Pulmonary artery endothelial cell (primary cell): ENCODE measurements around the gene IFIT1. TPM values are rescaled to one million over a fixed set of nuclear protein-coding genes. Genes with fewer than 3 reads are reported as not detected.
A peak's percentile ranks its signal among the peaks of the same experiment; 100 is the strongest.
"Not testable (repeated sequence)": the region's sequence is repeated elsewhere in the genome, so short reads cannot be mapped to it uniquely, and the experiment has no call there.

Experiments used
- DNase-seq: peaks from one replicate; pipeline ENCODE4 v3.0.0-alpha.2; 2011; ENCODE audit warnings: low read depth, low spot score
- total RNA-seq: library from RNA; depleted of rRNA; stranded (reverse); fragments of >200 nt; gene quantifications from 2 replicates; pipeline ENCODE4 v1.2.3, GENCODE V29; 2014

The IFIT1 gene, protein sequence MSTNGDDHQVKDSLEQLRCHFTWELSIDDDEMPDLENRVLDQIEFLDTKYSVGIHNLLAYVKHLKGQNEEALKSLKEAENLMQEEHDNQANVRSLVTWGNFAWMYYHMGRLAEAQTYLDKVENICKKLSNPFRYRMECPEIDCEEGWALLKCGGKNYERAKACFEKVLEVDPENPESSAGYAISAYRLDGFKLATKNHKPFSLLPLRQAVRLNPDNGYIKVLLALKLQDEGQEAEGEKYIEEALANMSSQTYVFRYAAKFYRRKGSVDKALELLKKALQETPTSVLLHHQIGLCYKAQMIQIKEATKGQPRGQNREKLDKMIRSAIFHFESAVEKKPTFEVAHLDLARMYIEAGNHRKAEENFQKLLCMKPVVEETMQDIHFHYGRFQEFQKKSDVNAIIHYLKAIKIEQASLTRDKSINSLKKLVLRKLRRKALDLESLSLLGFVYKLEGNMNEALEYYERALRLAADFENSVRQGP
- total RNA-seq, result 3.6 and 3.8 TPM in 2 replicates

DNA sequence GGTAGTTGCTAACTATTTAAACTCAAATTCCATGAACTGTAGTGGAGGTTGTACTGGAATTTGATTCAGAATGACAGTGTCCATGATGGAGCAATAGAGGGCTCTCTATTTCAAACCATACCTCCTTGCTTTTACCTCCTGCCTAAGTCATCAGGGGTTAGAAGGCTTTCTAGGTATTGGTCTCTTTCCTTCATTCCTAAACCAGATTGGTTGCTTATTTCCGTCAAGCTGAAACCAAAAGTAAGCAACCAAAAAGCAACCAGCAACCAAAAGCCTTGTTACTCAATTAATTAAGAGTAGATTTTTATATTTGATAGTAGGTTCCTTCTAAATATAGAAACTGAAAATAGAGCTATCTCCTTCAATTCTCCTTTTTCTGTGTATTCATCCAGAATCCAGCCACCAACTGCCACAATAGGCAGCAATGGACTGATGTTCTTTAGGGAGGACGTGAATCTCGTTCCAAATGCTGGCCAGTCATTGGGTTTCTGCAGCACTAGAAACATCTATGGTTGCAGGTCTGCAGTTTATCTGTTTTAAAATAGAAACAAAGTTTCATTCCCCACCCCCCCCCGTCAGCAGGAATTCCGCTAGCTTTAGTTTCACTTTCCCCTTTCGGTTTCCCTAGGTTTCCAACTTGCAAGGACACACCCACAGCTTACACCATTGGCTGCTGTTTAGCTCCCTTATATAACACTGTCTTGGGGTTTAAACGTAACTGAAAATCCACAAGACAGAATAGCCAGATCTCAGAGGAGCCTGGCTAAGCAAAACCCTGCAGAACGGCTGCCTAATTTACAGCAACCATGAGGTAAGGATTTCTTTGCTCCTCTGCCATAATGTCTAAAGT is at the start of gene IFIT1:
IFIT1 (plus strand) TSS at position 717 of the 850 bp plus-strand sequence; CDS start at position 807, 90 bp downstream.
- peak; percentile 40 for DNase-seq

- no peak for DNase-seq
These were observed 49.2 kb upstream of the IFIT1 start for GRCh38 chr10:89343089-89343767.

DNA sequence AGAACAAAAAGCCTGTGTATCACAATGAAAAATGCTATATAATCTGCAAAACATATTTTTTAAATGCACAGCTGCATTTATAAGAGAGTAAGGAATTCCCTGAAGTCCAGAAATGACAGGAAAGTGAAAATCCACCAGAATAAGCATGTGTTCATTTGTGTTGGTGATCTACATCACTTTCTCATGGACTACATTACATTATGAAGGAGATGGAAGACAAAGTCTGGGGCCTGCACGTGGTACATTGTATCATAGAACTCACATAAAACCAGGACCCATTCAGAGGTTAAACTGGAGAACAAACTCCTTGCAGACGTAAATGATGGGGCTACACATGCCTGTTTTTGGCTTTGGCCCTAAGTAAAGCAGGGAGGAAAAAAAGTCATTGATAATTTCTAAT is 48.3 kb upstream of the IFIT1 start:
- no peak for DNase-seq

GRCh38 chr10:89345367-89346000 is 46.9 kb upstream of the IFIT1 start:
- DNase-seq, result no peak

GRCh38 chr10:89346405-89347254 is 45.8 kb upstream of the IFIT1 start:
- no peak for DNase-seq

DNA sequence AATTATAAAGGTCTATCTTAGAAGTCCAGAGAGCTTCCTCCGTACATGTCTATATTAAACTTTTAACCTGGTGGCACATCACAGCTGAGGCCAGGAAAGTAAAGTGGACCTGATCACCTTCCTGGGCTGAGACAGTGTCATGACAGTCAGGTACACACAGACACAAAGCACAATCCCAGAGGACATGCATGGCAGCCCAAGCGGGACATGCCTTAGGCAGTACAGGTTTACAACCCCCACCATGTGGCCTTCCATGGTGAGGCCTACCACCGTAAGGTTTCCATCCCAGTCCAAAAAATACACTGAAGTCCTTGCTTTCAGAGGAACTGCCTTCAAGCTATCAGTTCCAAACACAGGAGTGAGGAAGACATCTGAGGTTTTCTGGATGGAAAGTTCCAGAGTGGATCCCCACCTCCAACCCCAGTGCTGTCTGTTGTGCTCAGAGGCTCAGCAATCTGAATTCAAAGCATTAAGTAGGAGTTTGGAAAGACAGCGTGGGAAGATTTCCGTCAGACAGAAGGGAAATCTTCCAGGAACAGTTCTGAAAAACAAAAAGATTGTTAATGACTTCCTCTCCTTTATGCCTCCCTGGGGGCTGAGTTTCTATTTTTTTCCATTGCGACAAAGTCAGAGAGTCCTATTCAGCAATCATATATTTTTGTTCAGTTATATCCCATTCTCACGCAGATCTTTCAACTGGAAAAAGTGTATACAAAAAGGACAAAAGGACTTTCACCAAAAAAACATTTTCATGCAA is 44.5 kb upstream of the IFIT1 start:
- DNase-seq, result no peak

DNA sequence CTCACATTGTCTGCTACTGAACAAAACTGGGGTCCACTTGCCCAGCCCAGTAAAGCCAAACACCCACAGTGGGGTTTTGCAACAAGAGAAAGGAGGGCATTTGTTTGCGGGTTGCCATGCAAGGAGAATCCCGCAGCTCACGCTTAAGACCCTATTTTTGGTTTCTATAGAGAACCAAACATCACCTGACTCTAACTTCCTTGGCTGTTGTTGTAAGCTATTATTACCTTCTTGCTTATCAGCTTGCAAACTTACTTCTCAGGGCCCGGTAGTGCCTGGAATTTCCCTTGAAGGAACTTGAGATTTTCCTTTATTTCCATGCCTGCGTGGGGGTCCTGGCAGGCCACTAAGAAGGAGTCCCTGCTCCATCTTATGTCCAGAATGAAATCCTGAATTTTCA is 43.9 kb upstream of the IFIT1 start:
- no peak for DNase-seq

DNA sequence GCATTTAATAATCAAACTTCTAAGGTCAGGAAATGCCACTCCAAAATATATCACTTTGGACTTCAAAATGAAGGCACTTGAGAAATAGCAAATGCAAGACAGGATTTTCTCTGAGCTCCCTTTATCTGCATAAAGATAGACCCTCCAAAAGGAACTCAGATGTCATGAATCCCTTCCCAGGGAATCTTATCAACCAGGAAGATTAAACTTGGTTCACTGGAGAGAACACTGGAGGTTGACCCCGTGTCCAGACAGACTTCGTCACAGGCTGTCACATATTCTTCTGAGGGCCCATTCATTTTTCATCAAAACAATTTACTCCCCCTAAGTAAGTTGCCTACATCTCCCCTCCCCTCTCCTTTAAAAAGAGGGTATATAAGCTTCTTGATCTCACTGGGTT is 43.4 kb upstream of the IFIT1 start:
- no peak for DNase-seq

GRCh38 chr10:89350631-89351315 is 41.6 kb upstream of the IFIT1 start:
- DNase-seq, result not testable (repeated sequence)

- no peak for DNase-seq
These were observed 41.0 kb upstream of the IFIT1 start for GRCh38 chr10:89351412-89351779.

- DNase-seq, result no peak
These were observed 40.4 kb upstream of the IFIT1 start for GRCh38 chr10:89351780-89352597.

- DNase-seq, result no peak
These were observed 39.6 kb upstream of the IFIT1 start for GRCh38 chr10:89352802-89353201.

GRCh38 chr10:89355394-89355931 is 37.0 kb upstream of the IFIT1 start:
- DNase-seq, result no peak

- DNase-seq, result no peak
These were observed 35.3 kb upstream of the IFIT1 start for GRCh38 chr10:89357096-89357495.

- DNase-seq, result no peak
These were observed 34.4 kb upstream of the IFIT1 start for GRCh38 chr10:89357975-89358374.

- DNase-seq, result no peak
These were observed 32.3 kb upstream of the IFIT1 start for GRCh38 chr10:89360157-89360556.

DNA sequence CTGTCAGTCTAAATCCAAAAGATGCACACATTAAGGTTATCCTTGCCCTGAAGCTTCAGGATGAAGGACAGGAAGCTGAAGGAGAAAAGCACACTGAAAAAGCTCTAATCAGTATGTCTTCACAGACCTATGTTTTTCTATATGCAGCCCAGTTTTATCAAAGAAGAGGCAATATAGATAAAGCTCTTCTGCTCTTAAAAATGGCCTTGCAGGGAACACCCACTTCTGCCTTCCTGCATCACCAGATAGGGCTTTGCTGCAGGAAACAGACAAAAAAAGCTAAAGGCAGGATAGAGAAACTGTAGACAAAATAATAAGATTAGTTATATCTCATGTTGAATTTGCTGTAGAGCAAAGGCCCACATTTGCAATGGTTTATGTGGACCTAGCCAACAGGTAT is 29.5 kb upstream of the IFIT1 start:
- no peak for DNase-seq
